ENCODE measurements around the gene RFX8.

GRCh38 chr2:101416609-101417008, 58.3 kb downstream of the RFX8 start:
- no peak for TF ChIP-seq TAF1 (IDR thresholded peaks at IDR 0.05; ENCODE audit: low read depth, low read length)
- TF ChIP-seq POLR2A (IDR thresholded peaks at IDR 0.05; ENCODE audit: low read depth, low read length): no peak
- TF ChIP-seq POLR2AphosphoS5 (IDR thresholded peaks at IDR 0.05; ENCODE audit: low read depth, low read length): no peak
- TF ChIP-seq POU2F2 (IDR thresholded peaks at IDR 0.05; ENCODE audit: low read depth, low read length): no peak
- TF ChIP-seq SPI1 (IDR thresholded peaks at IDR 0.05; ENCODE audit: low read depth, low read length): no peak
- TF ChIP-seq PAX5 (IDR thresholded peaks at IDR 0.05; ENCODE audit: insufficient read depth, low read length, severe bottlenecking): no peak

Data from GM12891 (cell line).